A549 treated with CpdA at 1 μM for 4 hours (cell line): Measurements from ENCODE around the gene GGN. TPM values are rescaled to one million over a fixed set of nuclear protein-coding genes. Genes with fewer than 3 reads are reported as not detected.

Experiments used
- total RNA-seq: library from RNA; stranded (reverse); fragments of 200-300 nt; extraction: Qiagen RNA extraction; gene quantifications from 5 replicates; pipeline ENCODE4 v1.2.3, GENCODE V29; 2022; ENCODE audit warnings: low read depth

GGN gene, protein sequence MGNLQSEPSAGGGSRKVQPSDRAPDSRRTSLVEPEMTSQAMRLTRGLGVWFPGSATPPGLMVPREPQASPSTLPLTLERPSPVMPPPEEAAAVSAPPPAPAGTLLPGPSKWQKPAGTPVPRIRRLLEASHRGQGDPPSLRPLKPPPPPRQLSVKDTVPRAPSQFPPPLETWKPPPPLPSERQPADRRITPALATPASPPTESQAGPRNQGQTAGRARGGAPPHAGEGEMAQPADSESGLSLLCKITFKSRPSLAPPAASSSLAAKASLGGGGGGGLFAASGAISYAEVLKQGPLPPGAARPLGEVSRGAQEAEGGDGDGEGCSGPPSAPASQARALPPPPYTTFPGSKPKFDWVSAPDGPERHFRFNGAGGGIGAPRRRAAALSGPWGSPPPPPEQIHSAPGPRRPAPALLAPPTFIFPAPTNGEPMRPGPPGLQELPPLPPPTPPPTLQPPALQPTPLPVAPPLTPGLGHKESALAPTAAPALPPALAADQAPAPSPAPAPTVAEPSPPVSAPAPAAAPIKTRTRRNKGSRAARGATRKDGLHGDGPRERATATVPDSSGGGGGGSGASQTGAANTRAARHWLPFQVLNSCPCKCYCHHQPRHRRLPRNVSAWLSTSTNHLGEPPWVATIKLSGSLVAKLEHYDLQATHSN
- total RNA-seq = 0.12 to 0.36 TPM (median 0.24 TPM) in 5 replicates

DNA sequence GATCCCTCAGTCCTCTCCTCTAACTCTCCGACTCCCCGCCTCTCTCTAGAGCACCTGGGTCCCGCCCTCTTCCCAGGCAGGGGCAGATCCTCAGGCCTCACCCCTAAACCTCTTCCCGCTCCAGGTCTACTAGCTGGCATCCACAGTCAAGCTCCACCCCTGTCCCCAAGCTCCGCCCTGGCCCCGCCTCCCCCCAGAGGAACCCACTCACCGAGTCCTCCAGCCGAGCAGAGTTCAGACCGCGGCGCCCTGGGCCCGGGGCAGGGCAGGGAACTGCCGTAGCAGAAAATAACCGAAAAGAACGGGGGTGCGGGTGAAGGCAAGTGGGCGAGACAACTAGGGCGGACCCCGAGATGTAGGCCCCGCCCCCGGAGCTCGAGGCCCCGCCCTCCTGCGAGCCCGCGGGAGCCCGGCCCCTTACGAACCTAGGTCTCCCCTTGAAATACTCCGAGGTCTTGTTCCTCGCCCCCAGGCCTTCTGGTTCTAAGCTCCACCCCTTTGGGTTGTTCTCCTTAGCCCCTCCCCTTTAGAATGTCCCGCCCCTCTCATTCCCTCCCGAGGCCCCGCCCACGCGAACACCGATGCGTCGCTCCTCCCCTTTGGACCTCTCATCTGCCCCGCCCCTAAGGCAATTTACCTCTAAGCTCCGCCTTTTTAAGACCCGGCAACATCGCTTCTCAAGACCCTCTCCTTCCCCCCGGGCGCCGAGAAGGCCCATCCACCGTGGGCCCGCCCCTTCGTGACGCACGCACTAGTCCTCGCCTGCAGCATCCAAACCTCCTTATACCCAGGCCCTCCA, at the start of gene GGN:
Gene GGN, minus strand, starts transcription at position 485 of the 799 bp plus-strand sequence. CDS start 773 bp downstream, outside the sequence.

DNA sequence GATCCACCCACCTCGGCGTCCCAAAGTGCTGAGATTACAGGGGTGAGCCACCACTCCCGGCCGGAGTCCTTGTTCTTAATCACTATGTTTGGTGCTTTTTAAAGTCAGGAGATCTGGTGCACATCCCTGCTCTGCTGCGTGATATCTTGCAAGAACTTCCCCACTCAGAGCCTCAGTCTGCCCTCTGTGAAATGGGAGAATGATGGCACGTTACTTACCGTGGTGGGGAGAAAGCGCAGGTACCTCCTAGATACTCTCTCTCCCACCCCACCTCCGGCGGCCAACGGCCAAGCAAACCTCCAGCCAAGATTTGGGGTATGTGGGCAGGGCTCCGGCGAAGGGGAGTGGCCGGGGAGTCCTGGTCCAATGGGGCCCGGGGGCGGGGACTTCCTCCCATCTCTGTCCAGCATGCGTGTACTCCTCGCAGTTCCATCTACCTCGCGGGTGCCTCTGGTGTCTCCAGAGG, 45.5 kb upstream of the GGN start, which contains the start of gene RYR1:
Gene RYR1, plus strand, starts transcription at position 424 of the 466 bp plus-strand sequence. CDS start 139 bp downstream, outside the sequence.

DNA sequence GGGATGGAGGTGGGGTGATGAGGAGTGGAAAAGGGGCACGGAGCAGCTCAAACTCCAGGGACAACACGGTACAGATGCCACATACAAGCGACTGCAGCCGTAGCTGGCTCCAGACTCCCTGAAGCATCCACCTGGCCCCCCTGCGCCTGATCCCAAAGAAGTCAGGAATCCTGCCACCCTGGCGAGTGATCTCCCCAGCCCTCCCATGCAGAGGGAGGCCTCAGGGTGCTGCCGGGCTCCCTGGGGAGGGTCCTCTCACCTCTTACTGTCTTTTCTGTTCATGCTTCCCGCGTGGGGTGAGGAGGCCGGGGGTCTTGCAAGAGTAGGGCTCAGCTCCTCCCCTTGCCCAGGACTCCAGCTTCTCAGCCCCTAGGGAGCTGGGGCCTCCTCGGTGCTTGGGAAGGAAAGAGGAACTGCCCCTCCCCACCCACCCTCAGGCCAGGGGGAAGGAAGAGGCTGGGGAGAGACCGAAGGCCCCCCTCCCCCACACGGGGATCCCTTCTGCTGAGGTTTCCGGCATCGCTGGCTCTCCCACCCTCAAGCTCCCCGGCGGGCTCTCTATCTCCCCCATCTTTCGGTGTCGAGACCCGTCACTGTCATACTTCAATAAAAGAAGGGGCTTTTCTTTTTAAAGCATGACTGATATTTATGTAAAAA, 38.1 kb upstream of the GGN start, which contains the start of gene RASGRP4:
Gene RASGRP4, minus strand, starts transcription at position 410 of the 657 bp plus-strand sequence. Its CDS starts 128 bp downstream, at position 282.

DNA sequence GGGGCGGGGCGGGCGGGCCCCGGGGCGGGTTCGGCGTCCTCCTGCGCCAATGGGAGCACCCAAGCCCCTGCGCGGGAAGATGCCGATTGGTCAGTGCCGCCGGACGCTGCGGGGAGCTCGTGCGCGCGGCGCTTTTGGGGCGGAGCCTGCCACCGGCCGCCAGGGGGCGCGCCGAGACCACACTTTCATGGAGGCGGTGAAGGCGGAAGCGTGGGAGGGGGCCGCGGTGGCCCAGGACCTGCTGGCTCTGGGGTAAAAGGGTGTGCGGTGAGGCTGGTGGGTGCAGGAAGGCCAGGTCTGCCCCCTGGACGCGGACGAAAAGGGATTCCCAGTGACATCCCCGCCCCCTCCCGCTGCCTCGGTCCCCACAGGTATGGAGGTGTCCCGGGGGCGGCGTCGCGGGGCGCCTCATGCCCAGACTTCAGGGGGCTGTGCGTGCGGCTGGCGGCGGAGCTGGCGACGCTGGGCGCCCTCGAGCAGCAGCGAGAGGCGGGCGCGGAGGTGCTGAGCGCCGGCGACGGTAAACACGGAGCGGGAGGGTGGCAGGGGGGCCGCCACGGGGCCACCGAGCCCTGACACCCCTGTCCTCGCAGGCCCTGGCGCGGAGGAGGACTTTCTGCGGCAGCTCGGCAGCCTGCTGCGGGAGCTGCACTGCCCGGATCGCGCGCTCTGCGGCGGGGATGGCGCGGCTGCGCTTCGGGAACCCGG, 15.3 kb upstream of the GGN start, which contains the start of gene FAM98C:
Gene FAM98C, plus strand, starts transcription at position 127 of the 708 bp plus-strand sequence. Its CDS starts 61 bp downstream, at position 188.

DNA sequence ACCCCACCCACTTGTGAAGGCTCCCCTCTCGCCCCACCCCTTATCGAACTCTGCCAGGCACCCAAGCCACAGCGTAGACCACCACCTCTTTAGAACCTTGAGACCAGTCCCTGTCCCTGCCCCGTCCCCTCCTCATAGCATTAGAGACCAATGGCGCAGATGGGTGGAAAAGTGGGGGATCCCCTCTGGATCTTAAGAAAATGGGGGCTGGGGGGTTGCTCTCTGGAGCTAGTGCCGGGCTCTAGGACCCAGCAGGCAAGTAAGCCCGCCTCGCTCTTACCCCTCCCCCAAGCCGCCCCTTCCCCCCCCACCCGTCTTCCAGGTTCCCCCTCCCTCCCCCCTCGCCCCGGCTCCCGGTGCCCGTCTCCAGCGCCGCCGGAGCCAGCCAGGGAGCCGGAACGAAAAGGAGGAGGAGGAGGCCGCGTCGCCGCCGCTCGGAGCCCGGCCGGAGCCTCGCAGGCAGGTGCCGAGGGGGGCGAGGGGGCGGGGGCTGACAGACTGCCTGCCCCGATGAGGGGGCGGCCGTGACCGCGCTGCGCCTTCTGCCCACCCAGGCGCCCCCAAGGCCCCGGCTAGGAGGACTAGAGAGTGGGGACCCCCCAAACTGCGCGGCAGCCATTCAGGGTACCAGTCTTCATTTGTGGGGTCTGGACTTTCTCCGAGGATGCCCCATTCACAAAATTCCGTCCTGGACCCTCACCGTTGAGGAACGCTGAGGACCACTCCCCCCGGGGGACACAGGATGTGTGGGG, 691 bp upstream of the GGN start, which contains the start of gene SPRED3:
Gene SPRED3, plus strand, starts transcription at position 349 of the 752 bp plus-strand sequence. CDS start 1,606 bp downstream, outside the sequence.

DNA sequence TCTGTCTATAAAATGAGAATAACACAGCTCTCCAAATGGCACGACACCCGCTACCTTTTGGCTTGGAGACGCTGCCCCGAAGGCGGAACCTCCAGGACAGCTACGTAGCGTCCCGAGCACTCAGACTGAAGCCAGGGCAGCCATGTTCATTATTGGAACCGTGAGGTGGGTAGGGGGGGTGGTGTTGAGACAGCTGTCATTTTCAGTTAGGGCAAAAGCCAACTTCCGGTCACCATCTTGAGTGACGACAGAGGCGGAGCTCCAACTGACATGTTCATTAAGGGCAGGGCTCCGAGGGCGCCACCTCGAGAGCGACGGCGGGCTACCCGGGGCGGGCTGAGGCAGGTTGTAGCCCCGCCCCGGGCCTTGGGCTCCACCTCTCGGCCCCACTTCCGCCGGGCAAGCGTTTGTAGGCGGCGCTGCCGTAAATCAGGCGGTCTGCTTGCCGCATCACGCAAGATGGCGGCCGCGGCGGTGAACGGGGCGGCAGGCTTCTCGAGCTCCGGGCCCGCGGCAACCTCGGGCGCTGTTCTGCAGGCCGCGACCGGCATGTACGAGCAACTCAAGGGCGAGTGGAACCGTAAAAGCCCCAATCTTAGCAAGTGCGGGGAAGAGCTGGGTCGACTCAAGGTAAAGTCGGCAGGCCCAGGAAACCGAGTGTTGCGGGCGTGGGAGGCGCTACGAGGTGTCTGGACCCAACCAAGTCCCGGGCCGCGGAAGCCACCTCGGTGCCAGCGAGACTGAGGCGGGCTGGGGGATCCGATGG, 13.3 kb downstream of the GGN start, which contains the start of gene PSMD8:
Gene PSMD8, plus strand, starts transcription at position 240 of the 766 bp plus-strand sequence. Its CDS starts 31 bp downstream, at position 271.

Other genes with a start within 250 kb of the GGN start
- 2.9 to 4.9 TPM (median 4.2 TPM) in 5 replicates for gene DPF1, start 163.8 kb downstream of the GGN start, total RNA-seq
- gene PPP1R14A, start 131.7 kb downstream of the GGN start, total RNA-seq = 107 to 148 TPM (median 129 TPM) in 5 replicates
- gene SPINT2, start 123.5 kb downstream of the GGN start, total RNA-seq = 286 to 379 TPM (median 364 TPM) in 5 replicates
- gene C19orf33, start 83.8 kb downstream of the GGN start, total RNA-seq = 672 to 771 TPM (median 732 TPM) in 5 replicates
- 96.5 to 139 TPM (median 125 TPM) in 5 replicates for gene YIF1B, start 72.1 kb downstream of the GGN start, total RNA-seq
- gene KCNK6, start 68.2 kb downstream of the GGN start, total RNA-seq = 4.8 to 7.6 TPM (median 5.8 TPM) in 5 replicates
- gene CATSPERG, start 52.2 kb downstream of the GGN start, total RNA-seq = 0.31 to 2.2 TPM (median 1.4 TPM) in 5 replicates
- 445 to 514 TPM (median 485 TPM) in 5 replicates for gene PSMD8, start 13.5 kb downstream of the GGN start, total RNA-seq
- 1.6 to 3.4 TPM (median 2.7 TPM) in 5 replicates for gene SPRED3, start 663 bp upstream of the GGN start, total RNA-seq
- gene FAM98C, start 15.1 kb upstream of the GGN start, total RNA-seq = 17.5 to 30.4 TPM (median 26.5 TPM) in 5 replicates
- gene RASGRP4, start 38.2 kb upstream of the GGN start, total RNA-seq = 0.06 to 0.20 TPM (median 0.07 TPM) in 3 of 5 replicates, not detected in the others
- gene RYR1, start 45.7 kb upstream of the GGN start, total RNA-seq = 4.3 to 5.0 TPM (median 5.0 TPM) in 5 replicates
- 0.30 to 1.5 TPM (median 1.1 TPM) in 5 replicates for gene MAP4K1, start 229.9 kb upstream of the GGN start, total RNA-seq
- 669 to 911 TPM (median 738 TPM) in 5 replicates for gene EIF3K, start 231.2 kb upstream of the GGN start, total RNA-seq